ENCODE results near the gene PRRT3.

The PRRT3 gene

GRCh38 chr3:9928158-9928557 is 24.1 kb downstream of the PRRT3 start:
- H3K4me3 ChIP-seq (ENCODE audit: low read length): no peak overlapping the region
- no peak overlapping the region for H3K4me2 ChIP-seq (ENCODE audit: low read length)
- no peaks in the 10 kb centered on the region for H3K36me3 ChIP-seq (ENCODE audit: control insufficient read depth, insufficient read depth, low read length)
- WGBS (ENCODE audit: extremely low coverage, insufficient coverage, low lambda C conversion rate): no CpG with 5 or more reads among the region's 23 CpGs
- no peak overlapping the region for H3K4ac ChIP-seq (ENCODE audit: low read depth, low read length)
- H2BK120ac ChIP-seq (ENCODE audit: low read depth, low read length): no peak overlapping the region
- no peak overlapping the region for H4K5ac ChIP-seq (ENCODE audit: low read length)
- H3K18ac ChIP-seq (ENCODE audit: low read length): no peak overlapping the region
- no peak overlapping the region for H4K8ac ChIP-seq (ENCODE audit: low read depth, low read length)
- no peak overlapping the region for H2AK5ac ChIP-seq (ENCODE audit: low read length)
- H3K79me2 ChIP-seq (ENCODE audit: control insufficient read depth, insufficient read depth, low read length): no peaks in the 10 kb centered on the region
- H2BK15ac ChIP-seq (replicated peaks; ENCODE audit: low read depth): no peak overlapping the region
- H3K27me3 ChIP-seq (ENCODE audit: insufficient read depth, low read length, poor library complexity): no peaks in the 10 kb centered on the region
- no peak overlapping the region for H3K56ac ChIP-seq (ENCODE audit: low read length)
- no peak overlapping the region for H3K23ac ChIP-seq (ENCODE audit: low read length)
- H3K9ac ChIP-seq (ENCODE audit: low read length): no peak overlapping the region
- no peak overlapping the region for H3K27ac ChIP-seq (ENCODE audit: low read depth, low read length)
- DNase-seq: no peak
- H3K79me1 ChIP-seq (ENCODE audit: low read length): no peaks in the 10 kb centered on the region
- no peaks in the 10 kb centered on the region for H3K4me1 ChIP-seq (ENCODE audit: control insufficient read depth, low read depth, low read length)
- no peak overlapping the region for H2BK5ac ChIP-seq (ENCODE audit: low read length)

- no peak overlapping the region for H3K23ac ChIP-seq (ENCODE audit: low read length)
- H3K4me3 ChIP-seq (ENCODE audit: low read length): no peak overlapping the region
- no peak overlapping the region for H2BK5ac ChIP-seq (ENCODE audit: low read length)
- no peaks in the 10 kb centered on the region for H3K79me2 ChIP-seq (ENCODE audit: control insufficient read depth, insufficient read depth, low read length)
- no peak overlapping the region for H4K5ac ChIP-seq (ENCODE audit: low read length)
- no peaks in the 10 kb centered on the region for H3K36me3 ChIP-seq (ENCODE audit: control insufficient read depth, insufficient read depth, low read length)
- H2BK120ac ChIP-seq (ENCODE audit: low read depth, low read length): no peak overlapping the region
- no peak overlapping the region for H3K4me2 ChIP-seq (ENCODE audit: low read length)
- H3K56ac ChIP-seq (ENCODE audit: low read length): no peak overlapping the region
- H3K27ac ChIP-seq (ENCODE audit: low read depth, low read length): no peak overlapping the region
- H2AK5ac ChIP-seq (ENCODE audit: low read length): no peak overlapping the region
- H3K4ac ChIP-seq (ENCODE audit: low read depth, low read length): no peak overlapping the region
- WGBS (ENCODE audit: extremely low coverage, insufficient coverage, low lambda C conversion rate): no CpG with 5 or more reads among the region's 8 CpGs
- H3K4me1 ChIP-seq (ENCODE audit: control insufficient read depth, low read depth, low read length): peaks cover 3% of the 10 kb centered on the region
- no peak overlapping the region for H3K18ac ChIP-seq (ENCODE audit: low read length)
- H3K9ac ChIP-seq (ENCODE audit: low read length): no peak overlapping the region
- DNase-seq: no peak
- no peaks in the 10 kb centered on the region for H3K27me3 ChIP-seq (ENCODE audit: insufficient read depth, low read length, poor library complexity)
- no peak overlapping the region for H4K8ac ChIP-seq (ENCODE audit: low read depth, low read length)
- no peaks in the 10 kb centered on the region for H3K79me1 ChIP-seq (ENCODE audit: low read length)
- no peak overlapping the region for H2BK15ac ChIP-seq (replicated peaks; ENCODE audit: low read depth)
These were observed 33.8 kb downstream of the PRRT3 start for GRCh38 chr3:9918261-9919038.

- Histone ChIP-seq H3K36me3 (ENCODE audit: control insufficient read depth, insufficient read depth, low read length) (no peaks in the 10 kb centered on the region), H3K23ac (ENCODE audit: low read length) (no peak overlapping the region), H2AK5ac (ENCODE audit: low read length) (no peak overlapping the region), H2BK120ac (ENCODE audit: low read depth, low read length) (no peak overlapping the region), H3K4me1 (ENCODE audit: control insufficient read depth, low read depth, low read length) (peaks cover 3% of the 10 kb centered on the region), H3K27ac (ENCODE audit: low read depth, low read length) (no peak overlapping the region), H2BK15ac (replicated peaks; ENCODE audit: low read depth) (no peak overlapping the region), H4K5ac (ENCODE audit: low read length) (no peak overlapping the region), H3K4me3 (ENCODE audit: low read length) (no peak overlapping the region), H3K4ac (ENCODE audit: low read depth, low read length) (no peak overlapping the region), H2BK5ac (ENCODE audit: low read length) (no peak overlapping the region), H3K79me2 (ENCODE audit: control insufficient read depth, insufficient read depth, low read length) (no peaks in the 10 kb centered on the region), H3K4me2 (ENCODE audit: low read length) (no peak overlapping the region), H4K8ac (ENCODE audit: low read depth, low read length) (no peak overlapping the region), H3K79me1 (ENCODE audit: low read length) (no peaks in the 10 kb centered on the region), H3K18ac (ENCODE audit: low read length) (no peak overlapping the region), H3K27me3 (ENCODE audit: insufficient read depth, low read length, poor library complexity) (no peaks in the 10 kb centered on the region), H3K9ac (ENCODE audit: low read length) (no peak overlapping the region), H3K56ac (ENCODE audit: low read length) (no peak overlapping the region)
- DNase-seq: no peak
- WGBS (ENCODE audit: extremely low coverage, insufficient coverage, low lambda C conversion rate): no CpG with 5 or more reads among the region's 10 CpGs
These were observed 34.4 kb downstream of the PRRT3 start for GRCh38 chr3:9917820-9918219.

- Histone ChIP-seq H3K79me2 (ENCODE audit: control insufficient read depth, insufficient read depth, low read length) (no peaks in the 10 kb centered on the region), H3K27ac (ENCODE audit: low read depth, low read length) (no peak within 1 kb of the TSS), H3K4me3 (ENCODE audit: low read length) (no peak within 1 kb of the TSS), H3K79me1 (ENCODE audit: low read length) (no peaks in the 10 kb centered on the region), H2AK5ac (ENCODE audit: low read length) (no peak within 1 kb of the TSS), H3K36me3 (ENCODE audit: control insufficient read depth, insufficient read depth, low read length) (no peaks in the 10 kb centered on the region), H3K56ac (ENCODE audit: low read length) (peak within 1 kb of the TSS; percentile 98), H2BK15ac (replicated peaks; ENCODE audit: low read depth) (no peak within 1 kb of the TSS), H4K5ac (ENCODE audit: low read length) (no peak within 1 kb of the TSS), H3K9ac (ENCODE audit: low read length) (peak within 1 kb of the TSS; percentile 94), H2BK120ac (ENCODE audit: low read depth, low read length) (no peak within 1 kb of the TSS), H3K23ac (ENCODE audit: low read length) (peak within 1 kb of the TSS; percentile 100), H3K4ac (ENCODE audit: low read depth, low read length) (peak within 1 kb of the TSS; percentile 5), H2BK5ac (ENCODE audit: low read length) (peak within 1 kb of the TSS; percentile 17), H3K4me2 (ENCODE audit: low read length) (peak within 1 kb of the TSS; percentile 87), H4K8ac (ENCODE audit: low read depth, low read length) (no peak within 1 kb of the TSS), H3K18ac (ENCODE audit: low read length) (peak within 1 kb of the TSS; percentile 77), H3K27me3 (ENCODE audit: insufficient read depth, low read length, poor library complexity) (no peaks in the 10 kb centered on the region), H3K4me1 (ENCODE audit: control insufficient read depth, low read depth, low read length) (peaks cover 3% of the 10 kb centered on the region)
- WGBS (ENCODE audit: extremely low coverage, insufficient coverage, low lambda C conversion rate): no CpG with 5 or more reads among the region's 19 CpGs
- peak; percentile 95 for DNase-seq
These were observed 35.2 kb downstream of the PRRT3 start, which contains the start of gene IL17RC for GRCh38 chr3:9916734-9917680. IL17RC (plus strand) TSS chr3:9917098; CDS start chr3:9917316, 218 bp downstream.

GRCh38 chr3:9916346-9916733 is 35.9 kb downstream of the PRRT3 start:
- peaks cover 3% of the 10 kb centered on the region for H3K4me1 ChIP-seq (ENCODE audit: control insufficient read depth, low read depth, low read length)
- no peak overlapping the region for H3K27ac ChIP-seq (ENCODE audit: low read depth, low read length)
- H3K23ac ChIP-seq (ENCODE audit: low read length): no peak overlapping the region
- H3K27me3 ChIP-seq (ENCODE audit: insufficient read depth, low read length, poor library complexity): no peaks in the 10 kb centered on the region
- no CpG with 5 or more reads among the region's 7 CpGs for WGBS (ENCODE audit: extremely low coverage, insufficient coverage, low lambda C conversion rate)
- no peak overlapping the region for H4K8ac ChIP-seq (ENCODE audit: low read depth, low read length)
- DNase-seq: peak; percentile 37
- no peaks in the 10 kb centered on the region for H3K36me3 ChIP-seq (ENCODE audit: control insufficient read depth, insufficient read depth, low read length)
- H3K18ac ChIP-seq (ENCODE audit: low read length): peak overlapping the region; percentile 77
- peak overlapping the region; percentile 4 for H3K4me2 ChIP-seq (ENCODE audit: low read length)
- H2BK15ac ChIP-seq (replicated peaks; ENCODE audit: low read depth): no peak overlapping the region
- H3K9ac ChIP-seq (ENCODE audit: low read length): peak overlapping the region; percentile 46
- no peak overlapping the region for H3K4me3 ChIP-seq (ENCODE audit: low read length)
- H3K79me2 ChIP-seq (ENCODE audit: control insufficient read depth, insufficient read depth, low read length): no peaks in the 10 kb centered on the region
- no peak overlapping the region for H4K5ac ChIP-seq (ENCODE audit: low read length)
- H3K79me1 ChIP-seq (ENCODE audit: low read length): no peaks in the 10 kb centered on the region
- H2BK5ac ChIP-seq (ENCODE audit: low read length): no peak overlapping the region
- peak overlapping the region; percentile 98 for H3K56ac ChIP-seq (ENCODE audit: low read length)
- H3K4ac ChIP-seq (ENCODE audit: low read depth, low read length): peak overlapping the region; percentile 5
- H2AK5ac ChIP-seq (ENCODE audit: low read length): no peak overlapping the region
- no peak overlapping the region for H2BK120ac ChIP-seq (ENCODE audit: low read depth, low read length)
